Measurements from ENCODE around the gene ZFP3. TPM values are rescaled to one million over a fixed set of nuclear protein-coding genes. Genes with fewer than 3 reads are reported as not detected.
A peak's percentile ranks its signal among the peaks of the same experiment; 100 is the strongest.

ZFP3 gene
- total and polyA plus RNA-seq, 2 donors from 2014 or later = 3.4 to 10.0 TPM

GRCh38 chr17:5092218-5093010 is 14.1 kb downstream of the ZFP3 start:
- no peak for TF ChIP-seq CTCF (IDR thresholded peaks at IDR 0.05; ENCODE audit: borderline replicate concordance, extremely low read depth, insufficient read depth)
- Histone ChIP-seq H3K4me3 (ENCODE audit: low read length in 3 of 3) (peak overlapping the region in 1 of 3 donors; percentile 1), H3K27ac (ENCODE audit: low read depth in 2 of 2, low read length in 2 of 2) (no peak overlapping the region), H3K9me3 (ENCODE audit: control insufficient read depth in 2 of 3, insufficient read depth in 1 of 3, low read length in 3 of 3) (peaks cover 2 to 95% (median 41%) of the 10 kb centered on the region in 3 donors), H3K36me3 (ENCODE audit: control insufficient read depth in 2 of 3, insufficient read depth in 3 of 3, low read length in 3 of 3) (peaks cover 12 to 49% (median 26%) of the 10 kb centered on the region in 3 donors), H3K4me1 (ENCODE audit: control insufficient read depth in 2 of 3, insufficient read depth in 2 of 3, low read depth in 1 of 3, low read length in 3 of 3) (no peaks in the 10 kb centered on the region), H3K9ac (ENCODE audit: low read length in 3 of 3) (no peak overlapping the region), H3K27me3 (ENCODE audit: control insufficient read depth, insufficient read depth, low read length) (no peaks in the 10 kb centered on the region)
- intact Hi-C loops (cut with DNase I) = loop anchor here (5.0 kb wide), 1 partner anchor 90 kb away; no protein-coding TSS in a partner anchor
- DNase-seq (no peak), FAIRE-seq (no peak)

DNA sequence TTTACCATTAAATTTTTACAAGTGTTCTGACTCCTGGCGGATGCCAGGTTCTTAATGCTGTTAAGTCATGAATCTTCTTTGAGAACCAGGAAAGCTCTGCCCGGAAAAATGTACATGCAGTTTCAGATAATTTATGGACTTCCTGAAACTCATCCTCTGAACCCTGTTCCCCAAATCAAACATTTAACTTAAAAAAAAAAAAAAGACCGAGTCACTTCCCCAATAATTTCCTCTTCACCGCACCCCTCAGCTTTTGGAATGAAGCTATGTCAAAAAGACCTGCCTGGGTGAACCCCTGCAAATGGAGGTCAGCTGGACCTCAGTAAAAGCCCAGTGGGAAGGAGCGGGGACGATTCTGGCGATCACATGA is 18.4 kb downstream of the ZFP3 start:
- peaks cover under 1 to 12% (median 3%) of the 10 kb centered on the region in 3 donors for H3K36me3 ChIP-seq (ENCODE audit: control insufficient read depth in 2 of 3, insufficient read depth in 3 of 3, low read length in 3 of 3)
- H3K27me3 ChIP-seq (ENCODE audit: control insufficient read depth, insufficient read depth, low read length) = no peaks in the 10 kb centered on the region
- no peak overlapping the region for H3K27ac ChIP-seq (ENCODE audit: low read depth in 2 of 2, low read length in 2 of 2)
- no peak for FAIRE-seq
- no peaks in the 10 kb centered on the region for H3K4me1 ChIP-seq (ENCODE audit: control insufficient read depth in 2 of 3, insufficient read depth in 2 of 3, low read depth in 1 of 3, low read length in 3 of 3)
- no peak for TF ChIP-seq CTCF (IDR thresholded peaks at IDR 0.05; ENCODE audit: borderline replicate concordance, extremely low read depth, insufficient read depth)
- peak overlapping the region; percentile 64 to 84 (median 70) for H3K4me3 ChIP-seq (ENCODE audit: low read length in 3 of 3)
- H3K9ac ChIP-seq (ENCODE audit: low read length in 3 of 3) = no peak overlapping the region
- H3K9me3 ChIP-seq (ENCODE audit: control insufficient read depth in 2 of 3, insufficient read depth in 1 of 3, low read length in 3 of 3) = peaks cover 2 to 68% (median 22%) of the 10 kb centered on the region in 3 donors
- intact Hi-C loops (cut with DNase I) = no loop called here
- peak in 1 of 5 donors; percentile 16 for DNase-seq

GRCh38 chr17:5097101-5097834 is 19.0 kb downstream of the ZFP3 start:
- intact Hi-C loops (cut with DNase I) = no loop called here
- peak overlapping the region; percentile 64 to 84 (median 70) for H3K4me3 ChIP-seq (ENCODE audit: low read length in 3 of 3)
- TF ChIP-seq CTCF (IDR thresholded peaks at IDR 0.05; ENCODE audit: borderline replicate concordance, extremely low read depth, insufficient read depth) = no peak
- no peaks in the 10 kb centered on the region for H3K4me1 ChIP-seq (ENCODE audit: control insufficient read depth in 2 of 3, insufficient read depth in 2 of 3, low read depth in 1 of 3, low read length in 3 of 3)
- peaks cover 2 to 62% (median 17%) of the 10 kb centered on the region in 3 donors for H3K9me3 ChIP-seq (ENCODE audit: control insufficient read depth in 2 of 3, insufficient read depth in 1 of 3, low read length in 3 of 3)
- peaks cover 0 to 6% (median 0%) of the 10 kb centered on the region in 3 donors for H3K36me3 ChIP-seq (ENCODE audit: control insufficient read depth in 2 of 3, insufficient read depth in 3 of 3, low read length in 3 of 3)
- FAIRE-seq (no peak), DNase-seq (peak; percentile 89 to 94 (median 89))
- H3K9ac ChIP-seq (ENCODE audit: low read length in 3 of 3) = peak overlapping the region; percentile 26 to 72 (median 38)
- H3K27ac ChIP-seq (ENCODE audit: low read depth in 2 of 2, low read length in 2 of 2) = no peak overlapping the region
- H3K27me3 ChIP-seq (ENCODE audit: control insufficient read depth, insufficient read depth, low read length) = no peaks in the 10 kb centered on the region

All from kidney (tissue), 14 donors.